A549 treated with ZK216348 at 1 μM for 4 hours (cell line): Measurements from ENCODE around the gene OR10AG1. TPM values are rescaled to one million over a fixed set of nuclear protein-coding genes. Genes with fewer than 3 reads are reported as not detected.

Source experiments
- total RNA-seq: library from RNA; stranded (reverse); fragments of 200-300 nt; extraction: Qiagen RNA extraction; gene quantifications from 5 replicates; pipeline ENCODE4 v1.2.3, GENCODE V29; 2022; ENCODE audit warnings: low read depth

The OR10AG1 gene, protein sequence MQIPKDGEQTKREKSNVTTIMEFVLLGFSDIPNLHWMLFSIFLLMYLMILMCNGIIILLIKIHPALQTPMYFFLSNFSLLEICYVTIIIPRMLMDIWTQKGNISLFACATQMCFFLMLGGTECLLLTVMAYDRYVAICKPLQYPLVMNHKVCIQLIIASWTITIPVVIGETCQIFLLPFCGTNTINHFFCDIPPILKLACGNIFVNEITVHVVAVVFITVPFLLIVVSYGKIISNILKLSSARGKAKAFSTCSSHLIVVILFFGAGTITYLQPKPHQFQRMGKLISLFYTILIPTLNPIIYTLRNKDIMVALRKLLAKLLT
- total RNA-seq, result not detected in 5 replicates

DNA sequence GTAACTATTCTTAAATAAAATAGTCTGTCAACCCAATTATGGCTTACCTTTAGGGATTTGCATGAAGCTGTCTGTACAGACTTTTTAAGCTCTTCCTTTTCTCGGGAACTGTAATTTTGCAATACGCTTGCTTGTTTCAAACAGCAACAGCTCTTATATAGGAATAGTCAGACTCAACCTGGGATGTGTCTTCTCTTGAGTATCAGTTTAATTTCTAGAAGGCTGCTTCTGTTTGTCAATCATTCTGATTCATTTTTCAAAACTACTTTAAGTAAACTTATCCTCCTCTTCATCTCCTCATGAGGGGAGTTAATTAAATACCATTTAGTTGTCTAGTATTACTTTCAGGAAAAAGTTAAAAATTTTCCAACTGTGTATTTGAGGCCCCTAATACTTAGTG is at the start of gene OR10AG1:
Gene OR10AG1, minus strand, starts transcription at position 101 of the 400 bp plus-strand sequence. Its CDS starts 38 bp downstream, at position 63.

GRCh38 chr11:55994525-55994924 is 24.8 kb upstream of the OR10AG1 start, which contains the start of gene OR5F1:
OR5F1 (minus strand) TSS chr11:55994625; CDS start chr11:55994625, 0 bp downstream.

GRCh38 chr11:55936300-55936699 is 33.4 kb downstream of the OR10AG1 start, which contains the start of gene OR5I1:
OR5I1 (minus strand) TSS chr11:55936400; CDS start chr11:55936400, 0 bp downstream.

Other genes with a start within 250 kb of the OR10AG1 start
- not detected in 5 replicates for gene OR5D13, start 196.5 kb downstream of the OR10AG1 start, total RNA-seq
- not detected in 5 replicates for gene OR5D14, start 174.4 kb downstream of the OR10AG1 start, total RNA-seq
- not detected in 5 replicates for gene OR5L1, start 158.6 kb downstream of the OR10AG1 start, total RNA-seq
- gene OR5D18, start 150.3 kb downstream of the OR10AG1 start, total RNA-seq, result not detected in 5 replicates
- not detected in 5 replicates for gene OR5L2, start 142.7 kb downstream of the OR10AG1 start, total RNA-seq
- gene OR5D16, start 131.2 kb downstream of the OR10AG1 start, total RNA-seq, result not detected in 5 replicates
- gene TRIM51, start 86.6 kb downstream of the OR10AG1 start, total RNA-seq, result not detected in 5 replicates
- gene OR5W2, start 55.4 kb downstream of the OR10AG1 start, total RNA-seq, result not detected in 5 replicates
- gene OR5I1, start 33.5 kb downstream of the OR10AG1 start, total RNA-seq, result not detected in 5 replicates
- not detected in 5 replicates for gene OR5F1, start 24.7 kb upstream of the OR10AG1 start, total RNA-seq
- not detected in 5 replicates for gene OR5AS1, start 57.7 kb upstream of the OR10AG1 start, total RNA-seq
- not detected in 5 replicates for gene OR8I2, start 123.4 kb upstream of the OR10AG1 start, total RNA-seq
- not detected in 5 replicates for gene OR8H2, start 133.7 kb upstream of the OR10AG1 start, total RNA-seq
- gene OR8H3, start 152.4 kb upstream of the OR10AG1 start, total RNA-seq, result not detected in 5 replicates
- gene OR8J3, start 170.3 kb upstream of the OR10AG1 start, total RNA-seq, result not detected in 5 replicates
- not detected in 5 replicates for gene OR8K5, start 190.4 kb upstream of the OR10AG1 start, total RNA-seq
- not detected in 5 replicates for gene OR5J2, start 206.7 kb upstream of the OR10AG1 start, total RNA-seq